Right lobe of liver (tissue), 6 donors: Measurements from ENCODE around the gene FXR2. TPM values are rescaled to one million over a fixed set of nuclear protein-coding genes. Genes with fewer than 3 reads are reported as not detected.
A peak's percentile ranks its signal among the peaks of the same experiment; 100 is the strongest.

Source experiments
- ATAC-seq, 4 donors: fragments of 200-7000 bp; cut with Tn5 transposase; one replicate each; pipeline ENCODE4 v1.9.1; 2020; ENCODE audit warnings: mild to moderate bottlenecking in 4 of 4, moderate library complexity in 4 of 4
- DNase-seq, 3 donors: peaks; one replicate each; pipeline ENCODE4 v3.0.0-alpha.2; 2020
- H3K27ac ChIP-seq, 3 donors: fragments of 200-600 bp; one replicate each; pipeline ENCODE4 v1.8.0; 2022
- H3K27me3 ChIP-seq, 2 donors: fragments of 200-600 bp; one replicate each; pipeline ENCODE4 v1.8.0; 2022
- H3K36me3 ChIP-seq, 4 donors: fragments of 200-600 bp; sonication (generic) in 1 of 4; one replicate each; pipeline versions ENCODE4 v1.5.1 to v1.8.0; 2017 to 2022; ENCODE audit warnings: control low read depth in 1 of 4
- H3K4me1 ChIP-seq, 4 donors: fragments of 200-600 bp; sonication (generic) in 1 of 4; one replicate each; pipeline versions ENCODE4 v1.5.1 to v1.8.0; 2017 to 2022; ENCODE audit warnings: control low read depth in 1 of 4
- H3K4me3 ChIP-seq, 3 donors: fragments of 200-600 bp; one replicate each; pipeline ENCODE4 v1.8.0; 2022
- H3K9me3 ChIP-seq, 4 donors: fragments of 200-600 bp; sonication (generic) in 1 of 4; one replicate each; pipeline versions ENCODE4 v1.5.1 to v1.8.0; 2017 to 2022; ENCODE audit warnings: control low read depth in 1 of 4
- POLR2A ChIP-seq: fragments of 450-650 bp; IDR thresholded peaks from one replicate; pipeline ENCODE4 v1.6.1; 2017; ENCODE audit warnings: antibody characterized with exemption, mild to moderate bottlenecking
- WGBS: methylation state at CpG from one replicate; pipeline ENCODE4 v1.1.6; 2018; ENCODE audit warnings: low coverage, low lambda C conversion rate; ENCODE audit not compliant: insufficient coverage; ENCODE audit errors: missing lambda C conversion rate; 5-methylcytosine and 5-hydroxymethylcytosine counted together
- intact Hi-C, 2 donors: fragments of 100-400 bp; cut with DNase I; formaldehyde crosslinking; loops; one replicate each; pipeline versions ENCODE4 v1.11.2 to v1.14.1; 2022
- total RNA-seq, 6 experiments: library from RNA; depleted of rRNA in 2 of 6; stranded (reverse); fragments of >200 nt in 2 of 6; fragmentation: NEBNext Ultra II Directional in 3 of 6; extraction: Animal tissue kit (Norgen Biotek cat#: 25700) in 3 of 6; gene quantifications; one replicate each; pipeline versions ENCODE4 v1.1.0 to v1.2.4, GENCODE V29; 2016 to 2023
- TF ChIP-seq, protein P1 (sequence below), 4 donors: fragments of 200-600 bp in 3 of 4; fragments of 450-650 bp in 1 of 4; IDR thresholded peaks; one replicate each; pipeline versions ENCODE4 v1.5.1 to v1.8.0; 2016 to 2022; ENCODE audit warnings: antibody characterized with exemption in 4 of 4, mild to moderate bottlenecking in 2 of 4
- donor health status: DM: no; HTN: yes; CAD: no.
- donor health status: DM: no; HTN: no; CAD: no.
- donor health status: DM: no; HTN: no; CAD: no.
- donor health status: DM: no; HTN: yes; CAD: no.
- donor health status: DM: no; HTN: yes; CAD: no.

The FXR2 gene
- total RNA-seq, 6 experiments from 2014 or later, result 14.3 to 23.2 (median 16.7) TPM

DNA sequence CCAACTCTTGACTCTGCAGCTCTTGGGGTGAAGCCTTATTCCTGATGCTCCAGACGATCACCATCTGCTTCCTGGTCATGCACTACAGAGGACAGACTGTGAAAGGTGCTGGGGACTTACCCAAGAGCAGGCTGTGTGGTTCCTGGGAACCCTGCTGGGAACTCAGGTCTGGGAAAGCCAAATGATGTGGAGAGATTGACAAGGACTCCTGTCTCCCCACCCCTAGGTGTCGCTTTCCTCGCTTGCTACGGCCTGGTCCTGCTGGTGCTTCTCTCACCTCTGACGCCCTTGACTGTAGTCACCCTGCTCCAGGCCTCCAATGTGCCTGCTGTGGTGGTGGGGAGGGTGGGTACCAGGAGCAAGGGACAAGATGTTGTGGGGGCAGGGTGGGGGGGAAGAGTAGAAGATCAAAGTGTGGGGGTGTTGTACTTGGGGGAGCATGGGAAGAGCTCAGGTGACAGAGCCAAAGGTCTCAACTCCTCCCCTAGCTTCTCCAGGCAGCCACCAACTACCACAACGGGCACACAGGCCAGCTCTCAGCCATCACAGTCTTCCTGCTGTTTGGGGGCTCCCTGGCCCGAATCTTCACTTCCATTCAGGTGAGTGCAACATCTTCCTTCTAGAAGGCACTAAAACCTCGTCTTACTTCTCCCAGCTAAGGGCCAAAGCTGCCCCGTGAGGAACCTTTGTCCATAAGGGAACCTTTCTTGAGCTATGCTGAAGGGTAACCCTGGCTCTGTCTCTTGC, 27.9 kb downstream of the FXR2 start:
- H3K4me3 ChIP-seq, result no peak overlapping the region
- TF ChIP-seq POLR2A, result no peak
- TF ChIP-seq, protein P1, sequence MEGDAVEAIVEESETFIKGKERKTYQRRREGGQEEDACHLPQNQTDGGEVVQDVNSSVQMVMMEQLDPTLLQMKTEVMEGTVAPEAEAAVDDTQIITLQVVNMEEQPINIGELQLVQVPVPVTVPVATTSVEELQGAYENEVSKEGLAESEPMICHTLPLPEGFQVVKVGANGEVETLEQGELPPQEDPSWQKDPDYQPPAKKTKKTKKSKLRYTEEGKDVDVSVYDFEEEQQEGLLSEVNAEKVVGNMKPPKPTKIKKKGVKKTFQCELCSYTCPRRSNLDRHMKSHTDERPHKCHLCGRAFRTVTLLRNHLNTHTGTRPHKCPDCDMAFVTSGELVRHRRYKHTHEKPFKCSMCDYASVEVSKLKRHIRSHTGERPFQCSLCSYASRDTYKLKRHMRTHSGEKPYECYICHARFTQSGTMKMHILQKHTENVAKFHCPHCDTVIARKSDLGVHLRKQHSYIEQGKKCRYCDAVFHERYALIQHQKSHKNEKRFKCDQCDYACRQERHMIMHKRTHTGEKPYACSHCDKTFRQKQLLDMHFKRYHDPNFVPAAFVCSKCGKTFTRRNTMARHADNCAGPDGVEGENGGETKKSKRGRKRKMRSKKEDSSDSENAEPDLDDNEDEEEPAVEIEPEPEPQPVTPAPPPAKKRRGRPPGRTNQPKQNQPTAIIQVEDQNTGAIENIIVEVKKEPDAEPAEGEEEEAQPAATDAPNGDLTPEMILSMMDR (IDR thresholded peaks at IDR 0.05), result peak in 3 of 4 donors; percentile 21 to 32 (median 23)
- peaks cover 0 to 20% (median 9%) of the 10 kb centered on the region in 4 donors for H3K4me1 ChIP-seq
- ATAC-seq (peak in 1 of 4 donors; percentile 1), DNase-seq (no peak)
- H3K27me3 ChIP-seq, result no peaks in the 10 kb centered on the region
- H3K27ac ChIP-seq, result no peak overlapping the region
- WGBS, result 55% methylated on average over 7 of the region's 9 CpGs
- peaks cover 0 to 16% (median 0%) of the 10 kb centered on the region in 4 donors for H3K36me3 ChIP-seq
- intact Hi-C loops, result no loop called here
- no peaks in the 10 kb centered on the region for H3K9me3 ChIP-seq

DNA sequence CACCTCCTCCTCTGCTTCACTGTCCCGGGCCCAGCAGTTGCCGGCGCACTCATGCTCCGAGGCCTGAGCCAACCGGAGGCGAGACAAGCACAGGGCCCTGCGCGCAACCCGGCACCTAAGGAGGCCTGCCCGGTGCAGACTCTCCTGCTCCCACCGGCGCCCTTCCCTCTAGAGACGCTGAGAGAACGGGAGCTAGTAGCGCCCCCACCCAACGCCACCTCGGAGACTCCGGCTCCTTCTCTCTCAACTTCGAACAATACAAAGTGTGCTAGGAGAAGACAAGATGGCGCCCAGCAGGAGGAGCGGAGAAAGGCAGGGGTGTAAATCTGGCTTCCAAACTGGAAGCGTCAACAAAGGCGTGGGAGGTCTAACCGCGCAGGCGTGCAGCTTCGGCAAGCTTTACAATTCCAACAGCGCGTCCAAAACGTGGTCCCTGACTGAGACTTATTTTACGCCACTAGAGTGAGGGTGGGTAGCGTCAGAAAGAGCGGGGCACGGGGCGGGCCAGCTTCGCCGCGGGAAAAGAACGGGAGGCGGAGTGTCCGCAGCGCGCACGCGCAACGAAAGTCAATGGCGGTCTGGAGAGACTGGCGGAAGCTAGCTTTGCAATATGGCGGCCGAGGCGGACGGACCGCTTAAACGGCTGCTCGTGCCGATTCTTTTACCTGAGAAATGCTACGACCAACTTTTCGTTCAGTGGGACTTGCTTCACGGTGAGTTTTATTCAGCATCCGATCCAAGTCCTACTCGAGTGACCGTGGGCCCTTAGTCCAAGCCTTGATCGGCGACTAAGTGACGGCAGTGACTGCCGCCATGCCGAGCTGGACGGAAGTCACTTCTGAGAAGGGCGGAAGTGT, 31.2 kb downstream of the FXR2 start, which contains the start of gene MPDU1:
Gene MPDU1, plus strand, starts transcription at position 600 of the 857 bp plus-strand sequence. Its CDS starts 11 bp downstream, at position 611.
- DNase-seq (peak; percentile 97 to 98 (median 97)), ATAC-seq (peak; percentile 74 to 84 (median 82))
- H3K27me3 ChIP-seq, result no peaks in the 10 kb centered on the region
- H3K4me1 ChIP-seq, result peaks cover 0 to 34% (median 14%) of the 10 kb centered on the region in 4 donors
- H3K4me3 ChIP-seq, result peak within 1 kb of the TSS; percentile 68 to 78 (median 76)
- H3K27ac ChIP-seq, result peak within 1 kb of the TSS; percentile 93 to 96 (median 96)
- H3K9me3 ChIP-seq, result no peaks in the 10 kb centered on the region
- peaks cover 0 to 14% (median 2%) of the 10 kb centered on the region in 4 donors for H3K36me3 ChIP-seq
- TF ChIP-seq POLR2A, result peak; percentile 88
- TF ChIP-seq, protein P1 (IDR thresholded peaks at IDR 0.05), result no peak
- intact Hi-C loops, result no loop called here
- 4% methylated on average over 44 of the region's 69 CpGs for WGBS

DNA sequence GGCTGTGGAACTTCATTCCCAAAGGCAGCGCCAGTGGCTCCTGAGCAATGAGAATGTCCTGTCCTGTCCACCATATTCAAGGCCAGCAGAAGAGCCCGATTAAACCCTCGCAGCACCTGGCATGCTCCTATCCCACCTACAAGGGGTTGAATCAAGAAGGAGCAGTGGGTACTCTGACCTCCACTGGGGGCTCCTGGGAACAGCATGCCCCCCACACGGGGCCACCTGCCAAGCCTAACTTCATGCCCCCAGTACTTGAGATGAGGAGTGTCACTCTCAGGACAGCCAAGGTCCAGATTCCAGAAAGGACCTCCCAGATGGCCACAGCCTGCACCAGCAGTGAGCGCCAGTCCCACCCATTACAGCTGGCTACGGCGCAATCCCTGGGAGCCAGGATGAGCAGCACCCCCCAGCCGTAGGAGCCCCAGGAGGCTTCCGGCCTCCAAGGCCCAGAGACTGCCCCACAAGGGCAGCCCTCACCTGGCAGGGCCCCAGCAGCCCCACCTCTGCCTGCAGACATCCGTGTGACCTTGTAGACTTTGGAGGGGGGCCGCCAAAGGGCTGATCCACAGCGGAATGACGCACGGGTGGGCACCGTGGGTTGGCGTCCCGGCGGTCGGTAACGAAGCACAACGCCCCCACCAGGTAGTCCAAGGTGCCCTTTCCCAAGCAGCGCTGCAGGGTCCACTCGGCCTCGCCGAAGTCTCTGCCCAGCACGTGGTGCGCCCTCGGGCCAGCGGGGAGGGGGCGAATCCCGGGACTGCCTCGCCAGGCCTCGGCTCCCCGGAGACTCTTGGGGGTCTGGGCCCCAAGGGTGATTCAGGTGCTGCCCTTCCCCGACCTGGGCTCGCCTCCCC, 32.1 kb downstream of the FXR2 start:
- Histone ChIP-seq H3K27me3 (no peaks in the 10 kb centered on the region), H3K9me3 (no peaks in the 10 kb centered on the region), H3K36me3 (peaks cover 5 to 20% (median 9%) of the 10 kb centered on the region in 4 donors), H3K4me3 (peak overlapping the region; percentile 68 to 78 (median 76)), H3K4me1 (peaks cover 0 to 37% (median 16%) of the 10 kb centered on the region in 4 donors), H3K27ac (peak overlapping the region; percentile 93 to 96 (median 96))
- WGBS, result 75% methylated on average over 6 of the region's 36 CpGs
- DNase-seq (peak in 1 of 3 donors; percentile 69), ATAC-seq (no peak)
- intact Hi-C loops, result no loop called here
- TF ChIP-seq POLR2A, result no peak

DNA sequence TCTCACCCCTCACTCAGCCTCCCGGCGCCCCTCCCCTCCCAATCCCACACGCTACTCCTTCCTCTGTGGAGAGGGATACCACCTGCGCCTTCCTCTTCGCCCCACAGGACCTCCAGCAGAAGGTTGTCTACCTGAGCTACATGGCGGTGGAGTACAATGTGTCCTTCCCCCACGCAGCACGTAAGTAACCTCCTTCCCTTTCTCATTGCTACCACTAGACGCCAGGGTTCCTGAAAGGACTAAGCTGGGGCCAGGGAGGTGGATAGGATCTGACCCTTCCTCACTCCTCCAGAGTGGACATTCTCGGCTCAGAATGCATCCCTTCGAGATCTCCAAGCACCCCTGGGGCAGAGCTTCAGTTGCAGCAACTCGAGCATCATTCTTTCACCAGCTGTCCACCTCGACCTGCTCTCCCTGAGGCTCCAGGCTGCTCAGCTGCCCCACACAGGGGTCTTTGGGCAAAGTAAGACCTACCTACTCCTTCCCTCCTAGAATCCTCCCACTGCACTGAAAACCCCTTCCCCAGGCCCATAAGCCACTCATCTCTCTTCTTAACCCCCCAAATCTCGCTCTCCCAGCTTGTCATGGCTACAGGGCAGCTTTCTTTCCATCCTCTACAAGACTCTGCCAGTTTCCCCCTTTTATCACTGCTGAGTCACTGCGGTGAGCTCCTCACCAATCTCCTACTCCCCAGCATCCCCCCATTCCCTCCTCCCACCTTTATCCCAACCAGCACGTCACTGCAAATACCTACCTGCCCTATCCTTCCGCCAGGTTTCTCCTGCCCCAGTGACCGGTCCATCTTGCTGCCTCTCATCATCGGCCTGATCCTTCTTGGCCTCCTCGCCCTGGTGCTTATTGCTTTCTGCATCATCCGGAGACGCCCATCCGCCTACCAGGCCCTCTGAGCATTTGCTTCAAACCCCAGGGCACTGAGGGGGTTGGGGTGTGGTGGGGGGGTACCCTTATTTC, 33.8 kb downstream of the FXR2 start:
- WGBS, result 73% methylated on average over 15 of the region's 23 CpGs
- Histone ChIP-seq H3K4me3 (peak overlapping the region; percentile 19 to 45 (median 37)), H3K9me3 (no peaks in the 10 kb centered on the region), H3K36me3 (peaks cover 13 to 31% (median 25%) of the 10 kb centered on the region in 4 donors), H3K27me3 (no peaks in the 10 kb centered on the region), H3K4me1 (peaks cover 0 to 54% (median 21%) of the 10 kb centered on the region in 4 donors), H3K27ac (peak overlapping the region; percentile 10 to 94 (median 74))
- no peak for TF ChIP-seq POLR2A
- TF ChIP-seq, protein P1 (IDR thresholded peaks at IDR 0.05), result no peak
- ATAC-seq, result no peak
- DNase-seq, result peak in 1 of 3 donors; percentile 46
- intact Hi-C loops, result no loop called here
